HepG2 (cell line): Measurements from ENCODE around the gene DMKN. TPM values are rescaled to one million over a fixed set of nuclear protein-coding genes. Genes with fewer than 3 reads are reported as not detected.

ENCODE experiments used
- AGO2 ChIP-seq: fragments of 200-400 bp; formaldehyde crosslinking; optimal IDR thresholded peaks from 2 replicates; pipeline ENCODE3; 2017; ENCODE audit warnings: mild to moderate bottlenecking, low read depth, low read length, moderate library complexity
- EEA1 ChIP-seq: sonication (generic); formaldehyde crosslinking; IDR thresholded peaks from 2 replicates; pipeline ENCODE4 v1.5.1; 2020; ENCODE audit warnings: mild to moderate bottlenecking, missing genetic modification reagents, borderline replicate concordance
- ERF ChIP-seq: IDR thresholded peaks from 2 replicates; pipeline ENCODE4 v1.6.1; 2018; ENCODE audit warnings: missing biosample characterization, missing genetic modification reagents
- HMG20A ChIP-seq: IDR thresholded peaks from 2 replicates; pipeline ENCODE4 v1.6.1; 2016; ENCODE audit warnings: borderline replicate concordance
- KAT2B ChIP-seq: fragments of 150-350 bp; IDR thresholded peaks from 2 replicates; pipeline ENCODE4 v1.6.1; 2014; ENCODE audit warnings: low read depth, low read length, borderline replicate concordance
- KDM6A ChIP-seq: IDR thresholded peaks from 2 replicates; pipeline ENCODE4 v1.6.1; 2016; ENCODE audit warnings: low read depth
- MATR3 ChIP-seq: sonication (generic); formaldehyde crosslinking; IDR thresholded peaks from 2 replicates; pipeline ENCODE4 v1.4.0; 2020; ENCODE audit warnings: missing genetic modification reagents
- MLXIP ChIP-seq: sonication (generic); formaldehyde crosslinking; IDR thresholded peaks from 2 replicates; pipeline ENCODE4 v1.9.0; 2021; ENCODE audit warnings: missing genetic modification reagents, borderline replicate concordance
- NCOA2 ChIP-seq: sonication (generic); formaldehyde crosslinking; IDR thresholded peaks from 2 replicates; pipeline ENCODE4 v1.8.0; 2022; ENCODE audit warnings: inconsistent platforms
- NFE2L1 ChIP-seq: sonication (generic); formaldehyde crosslinking; IDR thresholded peaks from 2 replicates; pipeline ENCODE4 v1.4.0; 2020; ENCODE audit warnings: missing genetic modification reagents, mild to moderate bottlenecking, borderline replicate concordance
- POLR2G ChIP-seq: fragments of 200-400 bp; formaldehyde crosslinking; IDR thresholded peaks from 2 replicates; pipeline ENCODE4 v1.6.1; 2018; ENCODE audit warnings: mild to moderate bottlenecking, low read depth, low read length, moderate library complexity
- ZKSCAN5 ChIP-seq: sonication (generic); formaldehyde crosslinking; IDR thresholded peaks from 2 replicates; pipeline ENCODE4 v1.5.1; 2020; ENCODE audit warnings: mild to moderate bottlenecking, missing genetic modification reagents
- ZMYM2 ChIP-seq: sonication (generic); formaldehyde crosslinking; IDR thresholded peaks from 2 replicates; pipeline ENCODE4 v1.8.0; 2022; ENCODE audit warnings: mild to moderate bottlenecking, missing genetic modification reagents
- ZMYM3 ChIP-seq: sonication (generic); formaldehyde crosslinking; IDR thresholded peaks from 2 replicates; pipeline ENCODE4 v1.5.1; 2020; ENCODE audit warnings: mild to moderate bottlenecking, missing genetic modification reagents
- ZNF143 ChIP-seq: sonication (generic); formaldehyde crosslinking; IDR thresholded peaks from 2 replicates; pipeline ENCODE4 v1.4.0; 2020; ENCODE audit warnings: missing genetic modification reagents
- ZNF337 ChIP-seq: sonication (generic); formaldehyde crosslinking; IDR thresholded peaks from 2 replicates; pipeline ENCODE4 v1.5.1; 2020; ENCODE audit warnings: missing genetic modification reagents, low read depth, mild to moderate bottlenecking, borderline replicate concordance
- ZNF572 ChIP-seq: sonication (generic); formaldehyde crosslinking; IDR thresholded peaks from 2 replicates; pipeline ENCODE4 v1.5.1; 2020; ENCODE audit warnings: mild to moderate bottlenecking, missing genetic modification reagents
- ZSCAN9 ChIP-seq: IDR thresholded peaks from 2 replicates; pipeline ENCODE4 v1.6.1; 2016; ENCODE audit warnings: borderline replicate concordance
- polyA plus RNA-seq, 8 experiments: library from polyadenylated mRNA; depleted of rRNA in 3 of 8; stranded (reverse) in 7 of 8; unstranded in 1 of 8; fragments of >200 nt; fragmentation: Illumina TruSeq in 4 of 8; extraction: Trizol in 4 of 8; gene quantifications; 2 replicates each; pipeline versions ENCODE4 v1.2.1 to v1.2.3, GENCODE V29; 2011 to 2016; ENCODE audit warnings: low read depth in 4 of 8, missing spikeins in 1 of 8, mixed read lengths in 1 of 8; ENCODE audit not compliant: insufficient read depth in 1 of 8
- total RNA-seq, 5 experiments: library from RNA; depleted of rRNA; stranded (reverse); fragments of >200 nt; fragmentation: Illumina TruSeq; extraction: Trizol; gene quantifications; 2 replicates each; pipeline ENCODE4 v1.2.3, GENCODE V29; 2016; ENCODE audit warnings: low read depth in 1 of 5
- TF ChIP-seq, protein P1 (sequence below): sonication (generic); formaldehyde crosslinking; IDR thresholded peaks from 2 replicates; pipeline ENCODE4 v1.5.0; 2020; ENCODE audit warnings: mild to moderate bottlenecking, missing genetic modification reagents
- TF ChIP-seq, protein P2 (sequence below): sonication (generic); IDR thresholded peaks from 2 replicates; pipeline ENCODE4 v1.6.1; 2016; ENCODE audit warnings: low read depth, borderline replicate concordance
- TF ChIP-seq, protein P3 (sequence below): IDR thresholded peaks from 2 replicates; pipeline ENCODE4 v1.6.1; 2018; ENCODE audit warnings: missing genetic modification reagents
- TF ChIP-seq, protein P4 (sequence below): sonication (generic); formaldehyde crosslinking; IDR thresholded peaks from 2 replicates; pipeline ENCODE4 v1.5.0; 2020; ENCODE audit warnings: missing genetic modification reagents, mild to moderate bottlenecking, borderline replicate concordance

The DMKN gene
- total and polyA plus RNA-seq, 2 of the 13 experiments (the other 11 are each of a cell fraction or from before 2014, with no cell fraction given) = 50.8 to 57.1 TPM

DNA sequence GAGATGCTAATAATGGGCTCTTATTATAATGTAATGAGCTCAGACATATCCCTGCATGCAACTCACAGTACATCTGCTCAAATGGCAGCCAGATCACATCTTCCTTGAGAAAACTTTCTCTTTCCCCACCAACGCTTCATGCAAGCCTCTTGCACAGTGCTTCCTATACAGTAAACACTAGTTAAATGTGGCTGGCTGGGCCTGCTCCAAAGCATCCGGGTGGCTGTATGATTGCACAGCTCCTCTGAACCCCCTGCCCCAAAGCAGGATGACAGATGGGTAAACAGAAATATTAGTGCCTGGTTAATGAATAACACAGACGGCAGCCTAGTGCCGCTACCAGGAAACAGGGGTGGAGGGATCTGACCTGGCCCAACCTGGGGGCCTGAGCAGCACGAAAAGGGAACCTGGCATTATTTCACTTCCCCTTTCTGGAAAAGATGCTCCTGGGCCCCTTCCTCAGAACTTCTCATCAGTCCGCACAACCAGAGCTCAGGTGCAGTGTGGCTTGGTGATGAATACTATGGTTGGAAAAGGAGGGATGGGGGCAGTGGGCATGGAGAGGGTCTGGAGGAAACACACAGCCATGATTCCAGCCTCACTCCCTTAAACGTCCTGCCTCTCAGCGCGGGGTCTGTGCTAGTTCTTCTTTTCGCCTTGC lies 54.6 kb downstream of the DMKN start (continued):
- TF ChIP-seq, protein P1, sequence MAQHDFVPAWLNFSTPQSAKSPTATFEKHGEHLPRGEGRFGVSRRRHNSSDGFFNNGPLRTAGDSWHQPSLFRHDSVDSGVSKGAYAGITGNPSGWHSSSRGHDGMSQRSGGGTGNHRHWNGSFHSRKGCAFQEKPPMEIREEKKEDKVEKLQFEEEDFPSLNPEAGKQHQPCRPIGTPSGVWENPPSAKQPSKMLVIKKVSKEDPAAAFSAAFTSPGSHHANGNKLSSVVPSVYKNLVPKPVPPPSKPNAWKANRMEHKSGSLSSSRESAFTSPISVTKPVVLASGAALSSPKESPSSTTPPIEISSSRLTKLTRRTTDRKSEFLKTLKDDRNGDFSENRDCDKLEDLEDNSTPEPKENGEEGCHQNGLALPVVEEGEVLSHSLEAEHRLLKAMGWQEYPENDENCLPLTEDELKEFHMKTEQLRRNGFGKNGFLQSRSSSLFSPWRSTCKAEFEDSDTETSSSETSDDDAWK (CRISPR knock-in tag) = no peak
- TF ChIP-seq POLR2G (peak; percentile 59; the same call in 1 of the 2 replicates), KAT2B (no peak), HMG20A (peak; percentile 82; the same call in 1 of the 2 replicates), NFE2L1 (CRISPR knock-in tag) (no peak), EEA1 (CRISPR knock-in tag) (no peak), AGO2 (no peak), NCOA2 (CRISPR knock-in tag) (peak; percentile 73), MATR3 (CRISPR knock-in tag) (no peak), MLXIP (CRISPR knock-in tag) (no peak), ZNF572 (CRISPR knock-in tag) (no peak), ZNF337 (no peak), ERF (CRISPR knock-in tag) (peak; percentile 82; the same call in 1 of the 2 replicates), ZMYM2 (CRISPR knock-in tag) (no peak), KDM6A (CRISPR knock-in tag) (peak; percentile 83; the same call in 1 of the 2 replicates), ZMYM3 (CRISPR knock-in tag) (peak; percentile 72), ZSCAN9 (peak; percentile 53; the same call in 1 of the 2 replicates), ZKSCAN5 (no peak), ZNF143 (CRISPR knock-in tag) (peak; percentile 10; the same call in 1 of the 2 replicates)
- TF ChIP-seq, protein P2, sequence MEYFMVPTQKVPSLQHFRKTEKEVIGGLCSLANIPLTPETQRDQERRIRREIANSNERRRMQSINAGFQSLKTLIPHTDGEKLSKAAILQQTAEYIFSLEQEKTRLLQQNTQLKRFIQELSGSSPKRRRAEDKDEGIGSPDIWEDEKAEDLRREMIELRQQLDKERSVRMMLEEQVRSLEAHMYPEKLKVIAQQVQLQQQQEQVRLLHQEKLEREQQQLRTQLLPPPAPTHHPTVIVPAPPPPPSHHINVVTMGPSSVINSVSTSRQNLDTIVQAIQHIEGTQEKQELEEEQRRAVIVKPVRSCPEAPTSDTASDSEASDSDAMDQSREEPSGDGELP = peak; percentile 85
- TF ChIP-seq, protein P3, sequence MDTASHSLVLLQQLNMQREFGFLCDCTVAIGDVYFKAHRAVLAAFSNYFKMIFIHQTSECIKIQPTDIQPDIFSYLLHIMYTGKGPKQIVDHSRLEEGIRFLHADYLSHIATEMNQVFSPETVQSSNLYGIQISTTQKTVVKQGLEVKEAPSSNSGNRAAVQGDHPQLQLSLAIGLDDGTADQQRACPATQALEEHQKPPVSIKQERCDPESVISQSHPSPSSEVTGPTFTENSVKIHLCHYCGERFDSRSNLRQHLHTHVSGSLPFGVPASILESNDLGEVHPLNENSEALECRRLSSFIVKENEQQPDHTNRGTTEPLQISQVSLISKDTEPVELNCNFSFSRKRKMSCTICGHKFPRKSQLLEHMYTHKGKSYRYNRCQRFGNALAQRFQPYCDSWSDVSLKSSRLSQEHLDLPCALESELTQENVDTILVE (CRISPR knock-in tag) = 0 out of 2 replicates have a peak, but pooled peaks have one; percentile 33
- TF ChIP-seq, protein P4, sequence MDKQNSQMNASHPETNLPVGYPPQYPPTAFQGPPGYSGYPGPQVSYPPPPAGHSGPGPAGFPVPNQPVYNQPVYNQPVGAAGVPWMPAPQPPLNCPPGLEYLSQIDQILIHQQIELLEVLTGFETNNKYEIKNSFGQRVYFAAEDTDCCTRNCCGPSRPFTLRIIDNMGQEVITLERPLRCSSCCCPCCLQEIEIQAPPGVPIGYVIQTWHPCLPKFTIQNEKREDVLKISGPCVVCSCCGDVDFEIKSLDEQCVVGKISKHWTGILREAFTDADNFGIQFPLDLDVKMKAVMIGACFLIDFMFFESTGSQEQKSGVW = no peak
